MV-4-11 (cell line): ENCODE data around the gene EFNA5.
"Not testable (repeated sequence)": the region's sequence is repeated elsewhere in the genome, so short reads cannot be mapped to it uniquely, and the experiment has no call there.

Source experiments
- DNase-seq: peaks from one replicate; lab custom pipeline; 2025; lab: John Stamatoyannopoulos, UW

EFNA5 gene

DNA sequence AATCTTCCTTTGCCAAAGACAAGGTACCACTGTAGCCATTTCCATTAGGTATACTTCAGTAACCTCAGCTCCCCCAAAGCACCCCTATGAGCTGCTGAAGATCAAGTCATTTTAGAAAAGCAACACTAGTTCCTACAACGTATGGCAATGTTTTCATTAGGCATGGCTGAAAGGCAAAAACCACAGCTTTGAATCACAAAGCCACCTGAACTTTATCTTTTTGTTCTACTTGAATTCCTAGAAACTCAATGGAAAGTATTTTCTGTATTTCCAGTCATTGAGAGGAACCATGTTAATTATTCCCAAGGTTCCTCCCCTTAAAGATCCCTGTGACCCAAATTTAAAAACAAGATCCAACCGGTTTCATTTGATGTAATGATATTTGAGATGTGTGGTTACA, 152.1 kb downstream of the EFNA5 start:
- DNase-seq: no peak

DNA sequence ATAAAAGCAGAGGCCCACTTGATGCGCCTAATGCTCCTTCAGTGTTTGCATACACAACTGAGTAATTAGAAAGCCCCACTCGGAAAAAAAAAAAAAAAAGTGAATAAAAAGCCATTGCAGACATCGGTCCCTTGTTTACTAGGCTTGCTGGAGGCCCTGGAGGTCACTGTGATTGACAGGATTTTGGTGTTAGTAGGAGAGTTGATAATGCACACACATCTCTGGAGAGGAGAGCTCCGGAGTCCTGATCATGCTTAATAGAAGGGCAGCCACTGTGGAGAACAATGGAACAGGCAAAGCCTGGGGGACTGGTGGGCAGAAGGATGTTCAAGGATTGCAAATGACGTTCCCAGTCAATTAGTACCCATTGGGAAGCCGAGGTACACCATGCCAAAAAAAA, 152.5 kb downstream of the EFNA5 start:
- no peak for DNase-seq

- no peak for DNase-seq
These were observed 153.3 kb downstream of the EFNA5 start for GRCh38 chr5:107517185-107518033.

DNA sequence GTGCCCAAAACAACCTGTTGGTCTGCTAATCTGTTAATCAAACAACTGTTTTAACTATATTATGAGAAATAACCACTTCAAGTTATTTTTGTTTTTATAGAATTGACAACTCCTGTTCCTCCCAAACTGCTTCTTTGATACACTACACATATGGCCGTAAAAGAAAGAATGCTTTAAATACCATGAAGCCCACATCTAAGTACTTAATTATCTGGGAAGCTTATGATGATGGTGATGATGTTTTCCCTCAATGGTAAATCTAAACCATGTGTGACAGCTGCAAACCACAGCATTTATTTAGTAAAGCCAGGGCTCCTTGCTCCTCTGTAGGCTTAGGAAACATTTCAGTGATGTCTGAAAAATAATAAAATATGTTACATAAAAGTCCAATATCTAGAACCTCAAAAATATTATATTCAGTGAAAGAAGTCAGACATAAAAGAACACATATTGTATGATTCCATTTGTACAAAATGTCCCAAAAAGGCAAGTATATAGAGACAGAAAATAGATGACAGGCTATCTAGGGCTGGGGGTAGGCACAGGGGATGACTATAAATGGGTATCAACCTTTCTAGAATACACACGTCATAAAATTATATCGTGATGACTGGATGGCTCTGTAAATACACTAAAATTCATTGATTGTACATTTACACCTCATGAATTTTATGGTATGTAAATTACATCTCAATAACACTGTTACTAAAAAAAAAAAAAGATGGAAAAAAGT, 154.1 kb downstream of the EFNA5 start:
- no peak for DNase-seq

- no peak for DNase-seq
These were observed 155.1 kb downstream of the EFNA5 start for GRCh38 chr5:107515521-107516080.

DNA sequence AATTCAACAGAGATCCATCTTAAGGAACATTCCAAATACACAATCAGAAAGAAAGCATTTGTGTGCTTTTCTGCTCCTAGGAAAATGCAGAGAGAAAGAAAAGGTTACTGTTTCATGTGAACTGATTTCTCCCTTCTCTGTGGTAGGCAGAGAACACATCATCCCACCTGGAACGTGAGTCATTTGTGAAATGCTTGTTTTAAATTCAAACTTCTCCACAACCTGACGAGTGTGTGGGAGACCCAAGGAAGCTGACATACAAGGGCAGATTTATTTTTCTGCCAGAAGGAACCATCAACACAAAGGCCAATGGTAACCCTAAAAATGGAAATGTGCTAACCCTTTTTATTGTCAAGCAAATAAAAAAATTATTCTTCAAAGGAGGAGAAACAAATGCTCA, 156.4 kb downstream of the EFNA5 start:
- DNase-seq: no peak

DNA sequence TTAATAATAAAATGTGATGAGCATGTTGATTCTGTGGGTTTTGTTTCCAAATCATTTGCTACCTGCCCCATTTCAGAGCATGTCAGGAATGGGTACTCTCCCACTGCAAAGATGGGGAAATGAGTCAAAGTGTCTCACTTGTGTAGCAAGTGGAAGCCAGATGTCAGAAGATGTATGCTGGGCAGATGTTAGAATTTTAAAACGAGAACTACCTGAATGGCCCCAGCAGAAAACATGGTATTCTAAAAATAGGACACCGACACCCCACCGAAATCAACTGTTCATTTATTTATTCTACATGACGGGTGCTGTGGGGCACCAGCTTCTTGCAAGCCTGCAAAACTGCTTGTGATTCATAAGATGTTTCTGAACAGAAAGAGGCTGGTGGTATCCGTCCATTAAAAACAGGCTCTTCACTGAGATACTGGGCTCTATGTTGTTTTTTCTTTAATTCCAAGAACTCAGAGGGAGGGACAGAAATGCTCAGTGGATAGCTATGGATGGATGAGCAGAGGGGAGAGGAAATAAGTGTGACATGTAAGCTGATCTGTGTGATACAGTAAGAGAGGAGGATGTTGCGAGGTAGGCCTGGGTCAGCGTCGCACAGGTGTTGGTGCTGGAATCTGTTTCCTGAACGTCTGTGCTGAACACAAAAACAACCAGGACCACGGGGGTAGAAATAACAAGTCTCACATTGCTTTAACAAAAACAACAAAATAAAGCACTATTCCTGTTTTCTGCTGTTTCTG, 157.2 kb downstream of the EFNA5 start:
- no peak for DNase-seq

DNA sequence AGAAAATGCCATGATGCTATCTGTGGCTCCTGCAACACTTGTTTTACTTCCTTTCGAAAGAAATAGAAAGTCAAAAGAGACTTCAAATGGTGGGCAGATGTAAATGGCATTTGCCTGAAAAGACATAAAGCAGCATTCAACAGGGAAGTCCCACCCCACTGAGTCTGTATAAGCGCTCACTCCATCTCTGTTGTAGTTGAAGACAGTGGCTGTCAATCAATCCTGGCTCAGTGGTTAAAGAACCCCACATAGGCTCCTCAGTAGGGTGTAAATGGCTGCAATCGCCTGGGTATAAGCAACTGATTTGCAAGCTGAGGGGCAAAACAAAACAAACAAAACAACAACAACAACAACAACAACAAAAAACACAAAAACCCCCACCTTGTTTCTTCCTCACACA, 158.7 kb downstream of the EFNA5 start:
- DNase-seq: no peak

GRCh38 chr5:107510125-107510524, 160.6 kb downstream of the EFNA5 start:
- DNase-seq: peak; percentile 1

DNA sequence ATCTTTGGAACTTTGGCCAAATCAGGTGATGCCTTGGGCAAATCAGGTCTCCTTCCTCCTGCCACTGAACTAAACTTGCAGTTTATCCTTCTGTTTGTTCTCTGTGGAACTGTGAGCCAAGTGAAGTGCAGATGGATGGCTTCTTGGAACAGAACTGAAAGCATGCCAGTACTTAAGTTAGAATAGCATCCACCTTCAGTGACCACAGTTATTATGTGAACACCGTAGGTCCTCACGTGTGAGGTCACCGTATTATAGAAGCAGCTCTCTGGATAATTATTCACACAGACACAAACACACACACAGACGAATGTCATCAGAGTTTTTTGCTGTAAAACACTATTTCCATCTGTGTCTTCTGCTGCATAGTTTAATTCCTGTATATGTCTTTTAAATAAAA, 162.6 kb downstream of the EFNA5 start:
- DNase-seq: no peak

DNA sequence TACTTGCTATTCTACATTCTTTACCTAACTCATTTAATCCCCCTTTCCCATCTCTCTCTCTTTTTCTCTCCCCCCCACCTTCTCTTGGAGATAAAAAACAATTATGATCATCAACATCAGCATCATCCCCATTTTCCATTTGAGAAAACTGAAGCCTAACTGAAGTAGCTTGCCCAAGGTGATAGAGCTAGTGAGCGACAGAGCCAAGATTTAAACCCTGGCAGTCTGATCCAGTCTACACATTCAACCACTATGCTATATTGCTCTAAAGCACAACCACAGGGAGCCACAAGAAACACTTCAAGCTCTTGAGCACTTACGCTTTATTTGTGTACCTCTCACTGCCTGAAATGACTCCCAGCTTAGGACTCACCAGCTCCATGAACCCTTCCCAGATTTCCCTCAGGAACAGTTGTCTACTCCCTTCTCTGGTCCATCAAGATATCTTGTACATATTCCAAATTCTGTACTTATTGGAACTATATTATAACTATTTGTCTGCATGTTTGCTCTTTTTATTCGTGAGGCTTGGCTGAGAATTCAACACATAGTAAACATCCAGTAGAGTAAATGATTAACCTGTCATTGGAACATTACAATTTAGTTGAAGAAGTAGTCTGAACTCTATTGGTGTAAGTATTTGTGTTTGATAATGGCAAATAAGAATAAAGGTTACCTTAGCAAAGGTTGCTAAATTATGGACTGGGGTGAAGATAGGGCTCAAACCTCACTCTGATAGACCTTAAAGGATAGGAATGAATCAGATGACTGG, 164.8 kb downstream of the EFNA5 start:
- no peak for DNase-seq

DNA sequence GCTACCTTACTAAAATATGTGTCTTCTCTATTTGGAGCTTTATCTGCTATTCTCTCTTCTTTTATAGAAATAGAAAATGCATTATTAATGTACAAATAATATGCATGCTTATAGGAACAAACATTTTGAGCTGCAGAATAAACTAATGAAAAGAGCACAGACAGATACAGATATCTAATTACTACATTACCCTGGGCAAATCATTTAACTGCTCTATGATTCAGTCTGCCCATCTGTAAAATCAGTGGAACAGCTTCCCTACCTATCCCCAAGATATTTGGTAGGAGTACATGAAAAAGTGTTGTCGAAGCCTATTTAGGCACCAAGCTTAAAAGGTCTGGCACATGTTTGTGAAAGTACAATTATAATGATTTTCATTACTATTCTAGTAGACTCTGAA, 166.3 kb downstream of the EFNA5 start:
- no peak for DNase-seq

GRCh38 chr5:107502676-107503060, 168.1 kb downstream of the EFNA5 start:
- DNase-seq: no peak

DNA sequence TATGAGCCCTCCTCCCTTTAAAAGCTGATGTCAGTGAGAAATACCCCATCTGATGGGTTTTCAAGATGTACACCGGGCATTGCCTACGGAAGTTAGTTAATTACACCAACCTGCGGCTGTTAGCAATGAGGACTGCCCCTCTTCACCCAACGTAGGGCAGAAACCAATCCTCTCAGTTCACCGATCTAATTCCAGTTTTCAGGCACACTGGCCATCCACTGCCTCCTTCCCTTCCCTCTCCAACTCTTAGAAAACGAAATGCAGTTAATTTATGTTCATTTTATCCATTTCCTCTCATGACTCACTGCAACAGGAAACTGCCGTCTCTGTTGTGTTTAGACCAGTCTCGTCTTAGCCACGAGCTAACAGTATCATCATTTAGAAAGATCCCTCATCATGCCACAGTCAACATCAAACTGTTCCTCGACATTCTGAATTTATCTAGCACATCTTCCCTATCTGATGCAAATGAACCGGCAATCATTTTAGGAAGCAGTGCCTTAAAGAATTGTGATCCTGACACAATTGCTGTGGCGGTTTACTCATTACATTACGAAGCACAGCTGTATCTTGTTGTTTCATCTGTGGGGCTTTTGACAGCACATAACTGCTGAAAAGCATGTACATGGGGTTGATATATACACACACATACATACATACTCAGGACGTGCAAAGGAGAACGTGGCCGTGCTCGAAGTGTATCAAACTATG, 168.6 kb downstream of the EFNA5 start:
- peak; percentile 54 for DNase-seq

- no peak for DNase-seq
These were observed 169.9 kb downstream of the EFNA5 start for GRCh38 chr5:107500840-107501239.

DNA sequence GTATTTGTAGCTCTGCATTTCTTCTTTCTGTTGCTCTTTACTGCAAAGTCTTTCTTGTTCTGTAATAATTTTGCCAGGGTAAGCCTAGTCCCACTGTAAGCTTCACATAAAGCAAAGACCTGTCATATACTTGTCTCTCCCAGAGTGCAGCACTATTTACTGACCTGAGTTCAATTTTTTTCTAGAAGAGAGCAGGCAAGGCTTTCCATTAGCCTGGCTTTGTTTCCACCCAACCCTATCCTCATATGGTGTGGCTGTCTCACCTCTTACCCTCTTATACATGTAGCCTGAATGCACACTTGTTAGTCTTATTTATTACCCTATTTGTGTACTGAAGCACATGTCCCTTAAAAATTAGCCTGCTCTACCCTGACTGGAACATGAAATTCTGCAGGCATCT, 170.4 kb downstream of the EFNA5 start:
- DNase-seq: no peak

DNA sequence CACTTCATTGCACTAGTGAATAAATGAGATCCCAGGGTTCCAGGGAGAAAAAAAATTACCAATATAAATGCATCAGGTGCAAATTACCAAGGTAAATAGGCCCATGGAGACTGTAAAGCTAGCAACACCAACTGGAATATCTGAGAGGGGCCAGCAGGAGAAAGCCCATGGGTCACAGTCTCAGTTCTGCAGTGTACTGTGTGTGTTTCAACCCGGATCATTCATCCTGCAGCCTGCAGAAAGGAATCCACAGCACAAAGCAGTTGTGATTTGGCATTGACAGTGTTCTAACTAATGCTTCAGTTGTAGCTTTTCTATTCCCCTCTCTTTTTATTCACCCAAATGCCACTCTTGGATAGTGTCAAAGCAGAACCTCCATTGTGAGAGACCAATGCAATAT, 171.0 kb downstream of the EFNA5 start:
- no peak for DNase-seq

DNA sequence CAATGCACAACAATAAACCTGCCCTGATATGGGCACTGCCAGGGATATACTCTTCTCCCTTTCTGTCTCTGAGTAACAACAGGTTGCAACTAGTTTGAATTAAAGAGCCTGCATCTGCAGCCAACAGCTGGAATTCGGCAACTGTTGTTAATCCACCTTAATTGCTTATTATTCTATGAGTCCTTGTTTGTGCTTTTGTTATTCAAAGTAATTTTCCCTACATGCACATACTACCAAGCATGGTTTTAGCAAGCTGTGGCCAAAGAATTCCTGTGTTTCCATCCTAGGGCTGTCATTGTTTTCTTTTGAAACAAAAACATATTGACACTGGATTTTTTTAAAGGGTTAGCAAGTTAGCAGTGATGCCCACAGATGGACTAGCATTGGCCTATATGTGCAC, 171.5 kb downstream of the EFNA5 start:
- DNase-seq: no peak

DNA sequence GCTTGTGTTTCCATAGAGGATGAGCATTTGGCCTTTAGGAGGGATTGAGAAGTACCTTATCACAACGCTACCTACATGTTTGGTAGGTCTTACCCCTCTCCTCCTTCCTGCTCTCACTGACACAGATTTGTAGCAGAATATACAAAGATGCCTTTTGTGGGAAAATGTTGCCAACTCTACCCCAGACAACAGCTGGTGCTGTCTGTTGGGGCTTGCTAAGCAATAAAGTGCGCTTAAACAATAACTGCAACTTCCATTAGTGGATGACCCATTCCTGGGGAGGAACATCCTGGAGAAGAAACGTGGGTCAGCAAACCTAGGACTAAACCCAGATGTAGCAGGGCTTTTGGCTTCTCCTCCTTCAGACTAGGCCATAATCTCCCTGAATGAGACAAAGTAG, 174.3 kb downstream of the EFNA5 start:
- no peak for DNase-seq

GRCh38 chr5:107494129-107494528, 176.6 kb downstream of the EFNA5 start:
- not testable (repeated sequence) for DNase-seq

DNA sequence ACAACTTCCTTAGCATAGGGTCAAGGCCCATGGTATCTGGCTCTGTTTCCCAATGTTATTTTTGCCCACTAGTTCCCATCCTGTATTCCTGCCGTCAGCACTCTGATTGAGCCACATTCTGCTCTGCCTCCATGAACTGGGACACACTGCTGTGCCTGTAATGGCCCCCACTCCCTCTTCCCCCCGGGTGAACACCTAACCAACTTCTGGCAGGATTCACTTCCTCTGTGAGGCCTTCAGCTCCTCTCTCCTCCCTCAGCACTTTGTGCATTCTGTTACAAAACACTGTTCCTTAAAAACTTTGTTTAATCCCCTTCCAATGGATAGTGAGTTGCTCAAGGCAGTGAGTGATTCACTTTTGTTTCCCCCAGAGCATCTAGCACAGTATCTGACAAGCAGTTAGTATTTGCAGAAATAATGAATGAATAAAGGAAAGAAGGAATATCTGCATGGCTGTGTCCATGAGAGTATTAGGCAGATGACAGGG, 183.6 kb downstream of the EFNA5 start:
- peak; percentile 90 for DNase-seq
